PC-9 (cell line): Measurements from ENCODE around the gene HOOK2. TPM values are rescaled to one million over a fixed set of nuclear protein-coding genes. Genes with fewer than 3 reads are reported as not detected.

Source experiments
- BruUV-seq: library from RNA; stranded (reverse); fragments of 400-500 nt; replicated peaks from 2 replicates; lab custom pipeline; 2021; lab: Mats Ljungman, UMichigan
- CTCF ChIA-PET: fragments of 300-600 bp; sonication (Branson Sonifier 250); formaldehyde crosslinking; loops from one replicate; lab custom pipeline; 2022; ENCODE audit warnings: antibody characterized with exemption; lab: Charles Lee
- POLR2A ChIA-PET: fragments of 300-600 bp; sonication (Branson Sonifier 250); formaldehyde crosslinking; loops from one replicate; lab custom pipeline; 2022; ENCODE audit warnings: antibody characterized with exemption; ENCODE audit not compliant: unreplicated experiment; lab: Charles Lee
- DNase-seq, 2 experiments: peaks; one replicate each; pipeline versions ENCODE4 v3.0.0 to v3.0.0-alpha.2; 2015 to 2022; ENCODE audit warnings: mixed read lengths in 1 of 2
- H2AFZ ChIP-seq: fragments of 200-600 bp; sonication (generic); 2 replicates; pipeline ENCODE4 v1.8.1; 2017; ENCODE audit warnings: antibody characterized with exemption
- H3F3A ChIP-seq: fragments of 200-600 bp; sonication (generic); 2 replicates; pipeline ENCODE4 v1.8.1; 2017; ENCODE audit warnings: antibody characterized with exemption, mild to moderate bottlenecking, low read depth; ENCODE audit not compliant: insufficient read depth
- H3K27ac ChIP-seq: fragments of 200-600 bp; sonication (generic); 2 replicates; pipeline ENCODE4 v1.6.1; 2016; ENCODE audit warnings: mixed run types
- H3K27me3 ChIP-seq: fragments of 200-600 bp; sonication (generic); 2 replicates; pipeline ENCODE4 v1.6.1; 2016; ENCODE audit warnings: low read depth, mixed run types; ENCODE audit not compliant: insufficient read depth
- H3K36me3 ChIP-seq: fragments of 200-600 bp; sonication (generic); 2 replicates; pipeline ENCODE4 v1.6.1; 2016; ENCODE audit warnings: low read depth, mixed run types
- H3K4me1 ChIP-seq: fragments of 200-600 bp; sonication (generic); replicated peaks from 2 replicates; pipeline ENCODE4 v1.6.1; 2016; ENCODE audit warnings: mixed run types; ENCODE audit not compliant: insufficient read depth
- H3K4me2 ChIP-seq: fragments of 200-600 bp; sonication (generic); 2 replicates; pipeline ENCODE4 v1.6.1; 2017; ENCODE audit warnings: mixed run types
- H3K4me3 ChIP-seq: fragments of 200-600 bp; sonication (generic); 2 replicates; pipeline ENCODE4 v1.6.1; 2016; ENCODE audit warnings: mixed run types
- H3K79me2 ChIP-seq: fragments of 200-600 bp; sonication (generic); 2 replicates; pipeline ENCODE4 v1.6.1; 2017; ENCODE audit warnings: low read depth, mixed run types
- H3K9me2 ChIP-seq: fragments of 200-600 bp; sonication (generic); 2 replicates; pipeline ENCODE4 v1.8.1; 2017; ENCODE audit warnings: mild to moderate bottlenecking; ENCODE audit not compliant: insufficient read depth
- H3K9me3 ChIP-seq: fragments of 200-600 bp; sonication (generic); 2 replicates; pipeline ENCODE4 v1.8.1; 2016; ENCODE audit warnings: low read depth; ENCODE audit not compliant: insufficient read depth
- H4K20me1 ChIP-seq: fragments of 200-600 bp; sonication (generic); 2 replicates; pipeline ENCODE4 v1.8.1; 2017; ENCODE audit not compliant: insufficient read depth
- CTCF ChIP-seq: fragments of 200-600 bp; sonication (generic); conservative IDR thresholded peaks from 2 replicates; pipeline ENCODE4 v1.6.1; 2017; ENCODE audit warnings: mixed run types, antibody characterized with exemption, mild to moderate bottlenecking, moderate library complexity
- EZH2 ChIP-seq: fragments of 200-600 bp; sonication (generic); IDR thresholded peaks from 2 replicates; pipeline ENCODE4 v1.8.0; 2017; ENCODE audit warnings: antibody characterized with exemption, low read depth
- intact Hi-C: fragments of 100-400 bp; cut with micrococcal nuclease; formaldehyde crosslinking; loops from one replicate; pipeline ENCODE4 v1.10.0; 2022; ENCODE audit not compliant: unreplicated experiment
- total RNA-seq: library from RNA; stranded (reverse); gene quantifications from 2 replicates; pipeline ENCODE4 v1.2.3, GENCODE V29; 2021

HOOK2 gene
- total RNA-seq, 1 experiment from 2014 or later = 109 TPM

- ChIA-PET CTCF (interaction anchor here (0.6 to 1.3 kb wide), 2 partner anchors 35 to 1066 kb away, joined by 3 to 9 read pairs; no protein-coding TSS in a partner anchor), POLR2A (no interaction called here)
- Histone ChIP-seq H3K4me2 (peak overlapping the region; percentile 82), H3K4me1 (peaks cover 6% of the 10 kb centered on the region; the same call in 1 of the 2 replicates), H3K9me3 (no peaks in the 10 kb centered on the region), H3F3A (peaks cover 42% of the 10 kb centered on the region), H3K36me3 (no peaks in the 10 kb centered on the region), H3K27ac (no peak overlapping the region), H3K4me3 (peak overlapping the region; percentile 37; the same call in 1 of the 2 replicates), H3K79me2 (no peaks in the 10 kb centered on the region), H3K27me3 (peaks cover 6% of the 10 kb centered on the region; the same call in 1 of the 2 replicates), H3K9me2 (no peaks in the 10 kb centered on the region), H2AFZ (peak overlapping the region; percentile 71; the same call in 1 of the 2 replicates), H4K20me1 (0 out of 2 replicates have a peak, but pooled peaks cover 3% of the 10 kb centered on the region)
- BruUV-seq = no TSS peak
- intact Hi-C loops = no loop called here
- TF ChIP-seq CTCF = peak; percentile 97
- no peak for TF ChIP-seq EZH2
- peak; percentile 60 to 70 for DNase-seq
Observed at GRCh38 chr19:12757544-12758274, 17.6 kb downstream of the HOOK2 start.

- no peak overlapping the region for H3K4me3 ChIP-seq
- H3F3A ChIP-seq = peaks cover 29% of the 10 kb centered on the region
- ChIA-PET CTCF (interaction anchor here (1.2 kb wide), 1 partner anchor 10 kb away, joined by 3 read pairs; no protein-coding TSS in a partner anchor), POLR2A (interaction anchor here (0.6 kb wide), 1 partner anchor 9 kb away, joined by 3 read pairs; no protein-coding TSS in a partner anchor)
- H3K27ac ChIP-seq = no peak overlapping the region
- 0 out of 2 replicates have a peak, but pooled peaks cover 3% of the 10 kb centered on the region for H4K20me1 ChIP-seq
- H3K9me2 ChIP-seq = no peaks in the 10 kb centered on the region
- H2AFZ ChIP-seq = no peak overlapping the region
- TF ChIP-seq EZH2 (no peak), CTCF (no peak)
- DNase-seq = no peak
- peaks cover 12% of the 10 kb centered on the region for H3K27me3 ChIP-seq
- H3K4me1 ChIP-seq = peaks cover 6% of the 10 kb centered on the region; the same call in 1 of the 2 replicates
- intact Hi-C loops = no loop called here
- no peaks in the 10 kb centered on the region for H3K9me3 ChIP-seq
- no peaks in the 10 kb centered on the region for H3K79me2 ChIP-seq
- H3K36me3 ChIP-seq = no peaks in the 10 kb centered on the region
- no TSS peak for BruUV-seq
- no peak overlapping the region for H3K4me2 ChIP-seq
Observed at GRCh38 chr19:12756150-12756883, 19.0 kb downstream of the HOOK2 start.

- H3K9me3 ChIP-seq = no peaks in the 10 kb centered on the region
- no peak overlapping the region for H3K27ac ChIP-seq
- ChIA-PET POLR2A (no interaction called here), CTCF (no interaction called here)
- H3K4me2 ChIP-seq = no peak overlapping the region
- 0 out of 2 replicates have a peak, but pooled peaks cover 3% of the 10 kb centered on the region for H4K20me1 ChIP-seq
- DNase-seq = no peak
- no peak overlapping the region for H2AFZ ChIP-seq
- TF ChIP-seq EZH2 (no peak), CTCF (no peak)
- peaks cover 18% of the 10 kb centered on the region for H3K27me3 ChIP-seq
- no peaks in the 10 kb centered on the region for H3K79me2 ChIP-seq
- H3K9me2 ChIP-seq = no peaks in the 10 kb centered on the region
- H3K4me1 ChIP-seq = peaks cover 6% of the 10 kb centered on the region; the same call in 1 of the 2 replicates
- intact Hi-C loops = no loop called here
- H3K4me3 ChIP-seq = no peak overlapping the region
- no peaks in the 10 kb centered on the region for H3K36me3 ChIP-seq
- BruUV-seq = no TSS peak
- peaks cover 29% of the 10 kb centered on the region for H3F3A ChIP-seq
Observed at GRCh38 chr19:12754465-12755196, 20.7 kb downstream of the HOOK2 start.
